ENCODE measurements around the gene TM9SF2. TPM values are rescaled to one million over a fixed set of nuclear protein-coding genes. Genes with fewer than 3 reads are reported as not detected.
"Not testable (repeated sequence)": the region's sequence is repeated elsewhere in the genome, so short reads cannot be mapped to it uniquely, and the experiment has no call there.

Gene TM9SF2, protein sequence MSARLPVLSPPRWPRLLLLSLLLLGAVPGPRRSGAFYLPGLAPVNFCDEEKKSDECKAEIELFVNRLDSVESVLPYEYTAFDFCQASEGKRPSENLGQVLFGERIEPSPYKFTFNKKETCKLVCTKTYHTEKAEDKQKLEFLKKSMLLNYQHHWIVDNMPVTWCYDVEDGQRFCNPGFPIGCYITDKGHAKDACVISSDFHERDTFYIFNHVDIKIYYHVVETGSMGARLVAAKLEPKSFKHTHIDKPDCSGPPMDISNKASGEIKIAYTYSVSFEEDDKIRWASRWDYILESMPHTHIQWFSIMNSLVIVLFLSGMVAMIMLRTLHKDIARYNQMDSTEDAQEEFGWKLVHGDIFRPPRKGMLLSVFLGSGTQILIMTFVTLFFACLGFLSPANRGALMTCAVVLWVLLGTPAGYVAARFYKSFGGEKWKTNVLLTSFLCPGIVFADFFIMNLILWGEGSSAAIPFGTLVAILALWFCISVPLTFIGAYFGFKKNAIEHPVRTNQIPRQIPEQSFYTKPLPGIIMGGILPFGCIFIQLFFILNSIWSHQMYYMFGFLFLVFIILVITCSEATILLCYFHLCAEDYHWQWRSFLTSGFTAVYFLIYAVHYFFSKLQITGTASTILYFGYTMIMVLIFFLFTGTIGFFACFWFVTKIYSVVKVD
- 220 and 229 TPM in 2 replicates for total RNA-seq (2014; rRNA removed; shearing (Covaris generic))

- DNase-seq (ENCODE audit: low spot score) = peak; percentile 96
These were observed at the start of gene TM9SF2 for GRCh38 chr13:99501184-99501847. Gene TM9SF2, plus strand, starts transcription at chr13:99501472. Its CDS starts 135 bp downstream, at chr13:99501607.

GRCh38 chr13:99454518-99455183, 46.6 kb upstream of the TM9SF2 start:
- DNase-seq (ENCODE audit: low spot score) = no peak

DNA sequence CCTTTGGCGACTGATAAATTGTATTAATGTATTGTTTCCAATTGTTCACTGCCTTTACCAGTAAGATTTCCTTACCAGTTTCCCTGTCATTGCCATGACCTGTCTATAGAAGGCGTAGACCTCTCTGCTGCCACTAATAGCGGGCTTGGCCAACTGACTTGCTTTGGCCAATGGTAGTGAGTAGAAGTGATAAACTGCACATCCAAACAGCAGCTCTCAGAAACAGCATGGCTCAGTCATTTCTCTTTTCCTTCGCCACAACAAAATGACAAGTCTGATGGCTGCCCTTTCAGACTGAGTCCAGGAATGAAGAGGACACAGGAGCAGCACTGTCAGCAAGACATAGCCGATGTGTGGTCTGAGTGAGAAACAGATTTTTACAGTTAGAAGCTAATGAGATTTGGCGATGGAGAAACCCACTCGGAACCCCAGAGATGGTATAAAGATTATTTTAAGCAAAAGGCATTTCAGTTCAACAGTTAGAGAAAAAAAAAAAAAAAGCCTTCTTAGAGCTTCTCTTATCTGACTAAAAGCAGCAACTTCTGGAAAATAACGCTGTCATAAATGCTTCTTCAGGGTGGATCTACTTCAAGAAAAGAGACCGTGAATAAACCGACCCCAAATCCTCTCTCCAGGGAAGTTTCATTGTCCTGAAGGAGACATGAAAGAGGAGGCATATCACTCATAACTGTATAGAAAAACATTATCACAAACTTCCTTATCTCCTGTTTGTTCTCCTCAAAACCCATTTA, 42.0 kb upstream of the TM9SF2 start:
- DNase-seq (ENCODE audit: low spot score) = no peak

- not testable (repeated sequence) for DNase-seq (ENCODE audit: low spot score)
These were observed 40.5 kb upstream of the TM9SF2 start for GRCh38 chr13:99460802-99461201.

DNA sequence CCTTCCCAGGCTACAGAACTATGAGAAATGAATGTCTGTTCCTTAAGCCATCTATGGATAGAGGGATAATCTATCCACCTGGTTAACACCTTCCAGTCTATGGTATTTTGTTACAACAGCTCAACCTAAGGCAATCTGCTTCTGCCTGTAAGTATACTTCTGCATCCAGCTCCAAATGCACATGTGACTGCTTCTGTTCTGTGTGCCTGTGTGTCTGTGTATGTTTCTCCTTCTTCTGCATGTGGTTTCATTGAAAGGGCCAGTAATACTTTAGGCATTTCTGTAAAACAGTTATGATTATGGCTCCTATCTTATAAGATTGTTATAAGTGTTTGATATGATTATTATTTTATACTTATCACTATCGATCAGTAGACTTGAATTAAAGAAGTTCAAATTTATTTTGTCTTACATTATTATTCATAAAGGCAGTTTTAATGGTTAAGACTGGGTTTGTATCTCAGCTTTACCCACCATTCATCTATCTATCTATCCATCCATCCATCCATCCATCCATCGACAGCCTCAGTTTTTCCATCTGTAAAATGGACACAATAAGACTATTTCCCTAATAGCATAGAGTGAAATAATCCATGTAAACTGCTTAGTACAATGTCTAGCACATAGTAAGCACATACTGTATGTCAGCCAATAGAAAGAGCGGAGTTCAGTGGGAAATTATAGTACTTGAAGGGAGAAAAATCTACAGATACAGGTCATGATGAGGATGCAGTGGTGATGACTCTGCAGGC, 37.5 kb upstream of the TM9SF2 start:
- no peak for DNase-seq (ENCODE audit: low spot score)

DNA sequence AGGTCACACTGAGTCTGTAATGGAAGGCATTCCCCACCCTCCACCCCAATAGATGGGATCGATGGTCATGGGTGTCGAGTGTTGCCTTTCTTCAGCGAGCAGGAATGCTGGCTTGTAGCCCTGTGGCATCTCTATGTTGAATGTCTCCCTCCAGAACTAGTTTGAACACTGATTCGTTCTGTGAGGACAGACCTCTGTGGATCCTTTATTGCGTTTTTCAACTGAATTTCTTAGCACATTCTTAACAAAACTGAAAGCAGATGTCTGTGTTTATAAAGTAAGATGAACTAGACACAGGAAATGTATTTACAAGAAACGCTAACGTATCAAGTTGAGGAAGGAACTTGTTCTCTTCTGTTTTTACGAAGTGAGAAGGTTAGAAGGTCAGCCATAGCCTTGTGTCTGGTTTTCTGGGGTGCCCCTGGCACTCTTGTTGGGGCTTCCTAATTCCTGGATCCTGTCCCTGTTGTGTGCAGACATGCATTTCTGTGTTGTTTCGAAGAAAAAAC, 36.8 kb upstream of the TM9SF2 start:
- DNase-seq (ENCODE audit: low spot score) = no peak

DNA sequence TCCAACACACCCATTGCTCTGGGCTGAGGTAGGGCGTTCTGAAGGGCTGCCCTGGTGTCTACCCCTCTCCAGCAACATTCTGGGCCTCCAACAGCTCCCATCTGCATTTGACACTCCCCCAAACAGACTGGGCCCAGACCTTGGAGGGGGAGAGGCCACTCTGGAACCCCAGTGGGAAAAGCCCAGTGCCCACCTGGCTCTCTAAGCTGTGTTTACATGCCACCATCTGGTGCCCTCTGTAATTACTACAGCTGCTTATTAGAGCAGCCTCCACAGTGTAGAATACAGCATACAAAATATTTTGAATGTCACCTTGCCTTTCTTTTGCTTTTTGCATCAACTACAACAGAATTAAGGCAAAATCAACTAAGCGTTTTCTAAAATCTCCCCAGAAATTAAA, 35.8 kb upstream of the TM9SF2 start:
- DNase-seq (ENCODE audit: low spot score) = no peak

GRCh38 chr13:99467764-99468163, 33.5 kb upstream of the TM9SF2 start:
- DNase-seq (ENCODE audit: low spot score) = peak; percentile 41

DNA sequence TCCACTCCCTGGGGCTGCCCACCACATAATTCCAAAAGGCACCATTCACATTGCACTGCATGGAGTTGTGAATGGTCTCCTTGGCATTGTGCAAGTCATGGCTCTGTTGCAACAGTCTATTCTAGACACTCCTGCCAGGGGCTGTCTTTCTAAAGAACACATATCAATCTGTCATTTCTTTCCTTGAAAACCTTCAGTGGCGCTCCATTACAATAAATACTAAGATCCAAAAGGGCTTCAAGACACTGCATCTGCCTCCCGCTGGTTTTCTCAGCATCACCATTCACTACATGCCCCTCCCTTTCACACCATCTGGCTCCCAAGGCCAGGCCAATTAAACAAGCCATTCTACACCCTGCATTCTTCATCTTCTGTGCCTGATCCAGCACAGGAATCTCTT, 32.2 kb upstream of the TM9SF2 start:
- no peak for DNase-seq (ENCODE audit: low spot score)

DNA sequence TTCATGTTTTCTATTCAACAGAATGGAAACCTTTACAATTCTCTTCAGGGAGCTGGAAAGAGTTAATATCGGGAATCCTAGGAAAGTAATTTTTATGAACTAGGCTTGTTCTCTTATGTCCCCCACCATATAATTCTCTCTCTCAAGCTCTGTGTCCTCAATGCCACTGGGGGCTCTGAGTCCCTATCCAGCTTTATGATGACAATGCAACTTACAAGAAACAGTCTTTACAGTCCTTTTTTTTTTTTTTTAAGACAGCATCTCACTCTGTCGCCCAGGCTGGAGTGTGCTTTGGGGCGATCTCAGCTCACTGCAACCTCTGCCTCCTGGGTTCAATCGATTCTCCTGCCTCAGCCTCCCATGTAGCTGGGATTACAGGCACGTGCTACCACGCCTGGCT, 31.2 kb upstream of the TM9SF2 start:
- DNase-seq (ENCODE audit: low spot score) = no peak

DNA sequence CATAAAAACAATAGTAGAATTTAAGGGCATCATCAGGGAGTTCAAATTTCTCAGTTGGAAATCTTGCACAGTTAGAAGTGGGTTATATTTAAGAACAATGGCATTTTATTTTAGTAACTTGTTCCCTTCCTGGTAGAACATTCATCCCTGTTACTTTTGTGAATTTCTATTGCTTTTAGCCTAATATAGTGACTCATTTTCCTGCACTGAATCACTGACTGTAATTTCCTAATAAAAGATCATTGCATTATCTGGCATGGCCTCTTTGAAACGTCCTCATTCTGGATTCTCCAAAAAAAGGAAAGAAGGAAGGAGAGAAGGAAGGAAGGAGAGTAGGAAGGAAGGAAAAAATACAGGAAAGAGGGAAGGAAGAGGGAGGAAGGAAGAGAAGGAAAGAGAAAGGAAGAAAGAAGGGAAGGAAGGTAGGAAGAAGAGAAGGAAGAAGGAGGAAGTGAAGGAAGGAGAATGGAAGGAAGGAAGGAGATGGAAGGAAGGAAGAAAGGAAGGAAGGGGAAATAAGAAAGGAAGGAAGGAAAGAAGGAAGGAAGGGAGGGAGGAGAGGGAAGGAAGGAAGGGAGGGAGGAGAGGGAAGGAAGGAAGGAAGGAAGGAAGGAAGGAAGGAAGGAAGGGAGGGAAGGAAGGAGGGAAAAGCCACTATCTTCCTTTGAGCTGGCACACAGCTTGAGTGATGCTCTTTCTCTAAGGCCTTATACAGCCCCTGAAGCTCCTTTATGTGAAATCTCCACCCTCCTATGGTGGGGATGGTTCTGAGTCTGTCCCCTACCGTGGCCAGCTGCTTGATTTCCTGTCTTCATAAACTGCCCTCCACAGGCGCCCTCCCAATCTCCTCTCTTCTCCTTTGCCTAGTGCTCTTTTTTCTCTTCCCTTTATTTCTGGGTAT, 29.8 kb upstream of the TM9SF2 start:
- no peak for DNase-seq (ENCODE audit: low spot score)

GRCh38 chr13:99472122-99472440, 29.2 kb upstream of the TM9SF2 start:
- no peak for DNase-seq (ENCODE audit: low spot score)

DNA sequence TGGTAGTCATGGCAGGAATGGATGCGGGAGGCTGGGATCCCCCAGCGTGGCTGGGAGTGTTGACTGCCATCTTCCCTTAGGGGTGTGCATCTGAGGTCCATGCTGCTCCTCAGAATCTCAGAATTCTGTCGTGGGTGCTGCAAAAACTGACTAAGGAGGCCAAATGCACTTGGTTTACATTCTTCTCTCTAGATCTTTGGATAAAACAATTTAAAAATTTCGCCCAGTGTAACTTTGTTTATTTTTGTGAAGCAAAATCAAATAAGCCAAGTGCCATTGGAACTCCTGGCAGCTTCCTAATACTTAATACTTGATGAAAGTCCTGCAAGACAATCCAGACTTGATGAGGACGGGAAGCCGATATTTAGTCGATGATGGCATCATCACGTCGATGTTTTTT, 27.8 kb upstream of the TM9SF2 start:
- DNase-seq (ENCODE audit: low spot score) = no peak

DNA sequence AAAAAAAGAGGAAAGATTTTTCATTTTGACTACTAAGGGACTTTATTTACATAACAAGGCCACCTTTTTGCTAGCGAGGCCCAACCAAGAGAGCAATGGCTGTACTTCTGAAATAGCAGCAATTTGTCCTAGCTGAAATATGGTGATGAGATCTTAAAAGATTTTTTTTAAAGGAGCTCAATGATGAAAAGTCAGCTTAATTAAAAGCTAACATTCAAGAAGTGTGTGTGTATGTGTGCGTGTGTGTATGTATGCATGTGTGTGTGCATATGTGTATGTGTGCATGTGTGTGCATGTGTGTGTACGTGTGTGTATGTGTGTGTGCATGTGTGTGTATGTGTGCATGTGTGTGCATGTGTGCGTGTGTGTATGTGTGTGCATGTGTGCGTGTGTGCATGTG, 24.6 kb upstream of the TM9SF2 start:
- DNase-seq (ENCODE audit: low spot score) = no peak

GRCh38 chr13:99477493-99477892, 23.8 kb upstream of the TM9SF2 start:
- DNase-seq (ENCODE audit: low spot score) = no peak

GRCh38 chr13:99481366-99481765, 19.9 kb upstream of the TM9SF2 start:
- no peak for DNase-seq (ENCODE audit: low spot score)

DNA sequence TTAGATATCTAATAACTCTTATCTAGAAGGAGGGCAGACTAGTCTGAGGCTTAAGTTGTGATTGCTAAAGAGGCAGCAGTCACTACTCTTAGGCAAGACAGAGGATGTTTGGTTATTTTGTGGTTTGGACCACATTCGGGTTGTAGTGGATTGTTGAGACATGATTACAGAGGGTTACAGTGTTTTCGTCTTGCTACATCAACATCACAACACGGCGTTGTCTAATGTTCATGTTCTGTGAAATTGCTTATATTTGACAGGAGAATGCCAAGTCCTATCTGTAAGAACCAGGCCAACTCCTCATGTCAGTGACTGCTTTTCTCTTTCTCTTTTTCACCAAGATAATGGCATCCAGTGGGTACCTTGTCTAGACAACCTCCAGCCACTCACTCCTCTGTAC, 16.8 kb upstream of the TM9SF2 start:
- no peak for DNase-seq (ENCODE audit: low spot score)

DNA sequence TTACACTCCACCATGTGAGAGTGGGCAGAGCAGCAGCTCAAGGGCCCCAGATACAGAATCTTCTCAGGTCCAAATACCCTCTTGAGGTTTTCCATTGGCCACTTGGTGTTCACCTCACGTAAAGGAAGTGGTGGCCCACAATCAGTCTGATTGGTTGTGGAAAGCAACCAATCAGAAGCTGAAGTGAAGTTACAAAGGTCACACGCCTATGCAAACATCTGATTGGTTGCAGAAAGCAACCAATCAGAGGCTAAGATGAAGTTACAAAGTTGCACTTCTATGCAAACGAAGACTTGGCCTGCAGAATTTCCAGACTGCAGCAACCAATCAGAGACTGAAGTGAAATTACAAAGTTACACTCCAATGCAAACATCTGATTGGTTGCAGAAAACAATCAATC, 14.3 kb upstream of the TM9SF2 start:
- DNase-seq (ENCODE audit: low spot score) = peak; percentile 7

DNA sequence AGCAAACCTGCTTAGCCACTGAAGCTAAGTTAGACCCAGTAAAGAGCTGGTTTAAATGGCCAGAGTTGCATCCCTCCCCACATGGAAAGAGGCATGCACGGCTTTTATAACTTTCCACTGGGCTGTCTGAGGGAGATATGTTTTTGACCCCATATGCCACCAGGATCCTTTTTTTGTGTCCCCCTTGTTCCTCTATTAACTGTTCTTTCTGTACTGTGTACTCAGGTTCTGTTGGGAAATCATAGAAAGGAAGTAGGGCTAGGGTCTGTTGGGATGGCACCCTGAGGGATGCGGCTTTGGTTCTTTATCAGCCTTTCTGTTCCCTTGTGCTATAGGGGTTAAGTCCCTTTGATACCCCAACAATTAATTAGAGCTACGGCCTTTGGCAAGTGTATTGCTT, 12.2 kb upstream of the TM9SF2 start:
- DNase-seq (ENCODE audit: low spot score) = no peak

- not testable (repeated sequence) for DNase-seq (ENCODE audit: low spot score)
These were observed 9.5 kb upstream of the TM9SF2 start for GRCh38 chr13:99491750-99492149.

Data from A172 (cell line).